Breast epithelium (tissue), 4 donors: ENCODE data around the gene HPN. TPM values are rescaled to one million over a fixed set of nuclear protein-coding genes. Genes with fewer than 3 reads are reported as not detected.
"Not testable (repeated sequence)": the region's sequence is repeated elsewhere in the genome, so short reads cannot be mapped to it uniquely, and the experiment has no call there.

ENCODE experiments used
- DNase-seq, 2 donors: peaks; one replicate each; pipeline ENCODE4 v3.0.0-alpha.2; 2019; ENCODE audit warnings: low spot score in 2 of 2
- H3K27ac ChIP-seq, 2 donors: fragments of 200-600 bp; sonication (generic) in 1 of 2; one replicate each; pipeline ENCODE4 v1.5.1; 2016 to 2019; ENCODE audit warnings: mild to moderate bottlenecking in 1 of 2
- H3K27me3 ChIP-seq, 2 donors: fragments of 200-600 bp; sonication (generic) in 1 of 2; one replicate each; pipeline versions ENCODE4 v1.5.1 to v1.6.0; 2017 to 2019; ENCODE audit warnings: control low read depth in 1 of 2, mild to moderate bottlenecking in 1 of 2
- H3K36me3 ChIP-seq: fragments of 200-600 bp; one replicate; pipeline ENCODE4 v1.5.1; 2019
- H3K4me1 ChIP-seq, 2 donors: fragments of 200-600 bp; sonication (generic); one replicate each; pipeline ENCODE4 v1.5.1; 2016 to 2019; ENCODE audit warnings: control low read depth in 1 of 2
- H3K4me3 ChIP-seq, 3 donors: fragments of 200-600 bp; sonication (generic); 1 replicate in 2 of 3; 2 replicates in 1 of 3; pipeline ENCODE4 v1.5.1; 2016 to 2019; ENCODE audit warnings: mild to moderate bottlenecking in 3 of 3, moderate library complexity in 2 of 3
- H3K9me3 ChIP-seq, 2 donors: fragments of 200-600 bp; sonication (generic) in 1 of 2; one replicate each; pipeline ENCODE4 v1.5.1; 2016 to 2019; ENCODE audit warnings: control low read depth in 1 of 2
- POLR2A ChIP-seq: fragments of 450-650 bp; IDR thresholded peaks from one replicate; pipeline ENCODE4 v1.6.1; 2016; ENCODE audit warnings: antibody characterized with exemption, mild to moderate bottlenecking, moderate library complexity
- POLR2AphosphoS5 ChIP-seq, 3 donors: sonication (generic); formaldehyde crosslinking; IDR thresholded peaks; one replicate each; pipeline ENCODE4 v1.6.1; 2017; ENCODE audit warnings: antibody characterized with exemption in 3 of 3
- intact Hi-C: fragments of 100-400 bp; cut with DNase I; formaldehyde crosslinking; loops from one replicate; pipeline ENCODE4 v1.15.1; 2023; ENCODE audit warnings: low total_unique reads
- total RNA-seq, 3 donors: library from RNA; depleted of rRNA; stranded (reverse); fragments of >200 nt; gene quantifications; one replicate each; pipeline ENCODE4 v1.1.0, GENCODE V29; 2016
- TF ChIP-seq, protein P1 (sequence below), 3 donors: fragments of 450-650 bp; IDR thresholded peaks; one replicate each; pipeline ENCODE4 v1.5.1; 2016 to 2017; ENCODE audit warnings: antibody characterized with exemption in 3 of 3, mild to moderate bottlenecking in 3 of 3, moderate library complexity in 3 of 3

The HPN gene
- total RNA-seq, 3 donors from 2014 or later, result 1.8 to 18.0 (median 8.5) TPM

DNA sequence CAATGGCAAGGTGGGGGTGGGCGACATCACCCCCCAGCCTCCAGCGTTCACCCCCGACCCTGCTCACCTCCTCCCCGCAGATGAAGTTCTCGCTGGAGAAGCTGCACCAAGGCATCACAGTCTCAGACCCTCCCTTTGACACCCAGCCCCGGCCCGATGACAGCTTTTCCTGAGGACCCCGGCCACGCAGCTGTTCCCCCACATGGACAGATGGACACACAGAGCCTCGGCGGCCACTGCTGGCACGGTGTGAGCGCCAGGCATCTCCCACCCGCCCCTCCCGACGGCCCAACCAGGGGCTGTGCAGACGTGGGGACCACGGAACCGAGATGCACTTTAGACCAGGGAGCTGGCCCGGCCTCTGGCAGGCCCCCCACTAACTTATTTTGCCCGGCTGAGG, 15.6 kb upstream of the HPN start:
- Histone ChIP-seq H3K27ac (no peak overlapping the region), H3K36me3 (peaks cover 5% of the 10 kb centered on the region), H3K9me3 (no peaks in the 10 kb centered on the region), H3K4me3 (no peak overlapping the region), H3K27me3 (no peaks in the 10 kb centered on the region), H3K4me1 (no peaks in the 10 kb centered on the region)
- DNase-seq, result no peak
- TF ChIP-seq, protein P1, sequence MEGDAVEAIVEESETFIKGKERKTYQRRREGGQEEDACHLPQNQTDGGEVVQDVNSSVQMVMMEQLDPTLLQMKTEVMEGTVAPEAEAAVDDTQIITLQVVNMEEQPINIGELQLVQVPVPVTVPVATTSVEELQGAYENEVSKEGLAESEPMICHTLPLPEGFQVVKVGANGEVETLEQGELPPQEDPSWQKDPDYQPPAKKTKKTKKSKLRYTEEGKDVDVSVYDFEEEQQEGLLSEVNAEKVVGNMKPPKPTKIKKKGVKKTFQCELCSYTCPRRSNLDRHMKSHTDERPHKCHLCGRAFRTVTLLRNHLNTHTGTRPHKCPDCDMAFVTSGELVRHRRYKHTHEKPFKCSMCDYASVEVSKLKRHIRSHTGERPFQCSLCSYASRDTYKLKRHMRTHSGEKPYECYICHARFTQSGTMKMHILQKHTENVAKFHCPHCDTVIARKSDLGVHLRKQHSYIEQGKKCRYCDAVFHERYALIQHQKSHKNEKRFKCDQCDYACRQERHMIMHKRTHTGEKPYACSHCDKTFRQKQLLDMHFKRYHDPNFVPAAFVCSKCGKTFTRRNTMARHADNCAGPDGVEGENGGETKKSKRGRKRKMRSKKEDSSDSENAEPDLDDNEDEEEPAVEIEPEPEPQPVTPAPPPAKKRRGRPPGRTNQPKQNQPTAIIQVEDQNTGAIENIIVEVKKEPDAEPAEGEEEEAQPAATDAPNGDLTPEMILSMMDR (IDR thresholded peaks at IDR 0.05), result no peak
- TF ChIP-seq POLR2A (no peak), POLR2AphosphoS5 (IDR thresholded peaks at IDR 0.05) (no peak)
- intact Hi-C loops, result no loop called here

DNA sequence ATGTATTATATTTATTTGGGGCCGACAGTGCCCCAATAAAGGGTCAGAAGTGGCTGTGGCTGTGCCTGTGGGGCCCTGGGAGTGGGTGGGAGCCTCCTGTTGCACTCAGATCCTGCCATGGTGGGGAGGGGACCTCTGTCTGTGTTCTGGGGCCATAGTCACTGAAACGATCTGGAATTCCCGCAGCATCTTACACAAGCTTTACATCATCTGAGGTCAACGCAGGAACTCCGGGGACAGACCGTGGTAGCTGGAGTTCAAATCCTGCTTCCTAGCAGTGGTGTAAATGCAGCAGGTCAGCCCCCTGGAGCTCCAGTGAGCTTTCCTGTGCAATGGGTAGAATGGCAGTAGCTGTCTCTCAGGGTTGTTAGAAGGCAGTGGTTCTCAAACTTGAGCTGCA, 15.1 kb upstream of the HPN start:
- TF ChIP-seq, protein P1 (IDR thresholded peaks at IDR 0.05), result no peak
- TF ChIP-seq POLR2AphosphoS5 (IDR thresholded peaks at IDR 0.05) (no peak), POLR2A (no peak)
- Histone ChIP-seq H3K9me3 (no peaks in the 10 kb centered on the region), H3K4me3 (no peak overlapping the region), H3K27ac (no peak overlapping the region), H3K27me3 (no peaks in the 10 kb centered on the region), H3K36me3 (peaks cover 5% of the 10 kb centered on the region), H3K4me1 (peaks cover 0 to 2% of the 10 kb centered on the region in 2 donors)
- no peak for DNase-seq
- intact Hi-C loops, result no loop called here

DNA sequence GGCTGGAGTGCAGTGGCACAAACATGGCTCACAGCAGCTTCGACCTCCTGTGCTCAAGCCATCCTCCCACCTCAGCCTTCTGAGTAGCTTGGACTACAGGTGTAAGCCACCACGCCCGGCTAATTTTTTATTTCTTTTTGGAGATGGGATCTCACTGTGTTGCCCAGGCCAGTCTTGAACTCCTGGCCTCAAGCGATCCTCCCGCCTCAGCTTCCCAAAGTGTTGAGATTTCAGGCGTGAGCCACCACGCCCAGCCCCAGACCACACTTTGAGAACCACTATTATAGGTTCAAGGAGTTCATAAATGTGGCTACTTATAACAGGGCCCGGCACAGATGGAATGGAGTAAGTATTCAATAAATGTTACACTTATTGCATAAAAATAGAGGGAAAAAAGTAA, 14.5 kb upstream of the HPN start:
- H3K27ac ChIP-seq, result no peak overlapping the region
- peaks cover 5% of the 10 kb centered on the region for H3K36me3 ChIP-seq
- no peak for DNase-seq
- no peaks in the 10 kb centered on the region for H3K27me3 ChIP-seq
- intact Hi-C loops, result no loop called here
- no peak for TF ChIP-seq POLR2AphosphoS5 (IDR thresholded peaks at IDR 0.05)
- TF ChIP-seq, protein P1 (IDR thresholded peaks at IDR 0.05), result no peak
- no peak for TF ChIP-seq POLR2A
- no peaks in the 10 kb centered on the region for H3K9me3 ChIP-seq
- H3K4me1 ChIP-seq, result peaks cover 0 to 4% of the 10 kb centered on the region in 2 donors
- no peak overlapping the region for H3K4me3 ChIP-seq

DNA sequence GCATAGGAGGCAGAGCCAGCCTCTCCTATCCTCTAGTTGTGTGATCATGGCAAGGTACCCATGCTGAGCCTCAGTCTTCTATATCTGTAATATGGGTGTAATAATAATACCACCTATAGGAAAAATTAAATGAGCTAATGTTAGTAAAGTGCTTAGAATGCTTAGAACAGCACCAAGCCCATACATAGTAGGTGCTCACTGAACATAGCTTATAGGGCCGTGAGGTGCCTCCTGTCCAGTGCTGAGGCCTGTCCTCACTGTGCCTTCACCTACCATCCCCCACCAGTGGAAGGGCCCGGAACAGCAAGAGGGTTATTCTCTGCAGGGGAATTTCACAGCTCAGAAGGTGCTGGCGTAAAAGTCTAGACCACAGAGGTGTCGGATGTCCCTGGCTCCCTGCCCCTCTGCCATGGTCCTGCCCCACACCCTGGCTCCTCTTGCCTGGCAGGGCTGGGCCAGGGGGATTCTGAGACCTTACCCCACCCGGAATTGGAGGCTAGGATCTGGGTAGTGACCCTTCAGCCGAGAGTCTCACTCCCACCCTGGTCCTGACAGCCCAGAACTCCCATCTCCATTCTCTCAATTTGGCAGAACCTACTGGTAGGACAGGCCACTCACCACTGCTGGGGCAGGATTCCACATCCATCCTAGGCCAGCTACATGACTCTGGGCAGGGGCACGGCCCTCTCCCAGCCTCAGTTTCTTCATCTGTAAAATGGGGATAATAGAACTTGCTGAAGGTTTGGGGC, 13.5 kb upstream of the HPN start:
- Histone ChIP-seq H3K27me3 (no peaks in the 10 kb centered on the region), H3K9me3 (no peaks in the 10 kb centered on the region), H3K27ac (no peak overlapping the region), H3K36me3 (peaks cover 5% of the 10 kb centered on the region), H3K4me1 (peaks cover 0 to 4% of the 10 kb centered on the region in 2 donors), H3K4me3 (no peak overlapping the region)
- TF ChIP-seq POLR2A (no peak), POLR2AphosphoS5 (IDR thresholded peaks at IDR 0.05) (no peak)
- TF ChIP-seq, protein P1 (IDR thresholded peaks at IDR 0.05), result no peak
- DNase-seq, result no peak
- intact Hi-C loops, result no loop called here

DNA sequence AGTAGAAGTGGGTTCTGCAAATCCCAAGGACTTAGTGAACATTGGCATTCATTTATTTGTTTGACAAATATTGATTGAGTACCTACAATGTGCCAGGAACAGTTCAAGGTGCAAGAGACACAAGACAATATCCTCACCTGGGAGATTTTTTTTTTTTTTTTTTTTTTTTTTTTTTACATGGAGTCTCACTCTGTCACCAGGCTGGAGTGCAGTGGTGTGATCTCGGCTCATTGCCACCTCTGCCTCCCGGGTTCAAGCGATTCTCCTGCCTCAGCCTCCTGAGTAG, 13.0 kb upstream of the HPN start:
- DNase-seq, intact Hi-C loops, H3K27ac ChIP-seq, H3K4me3 ChIP-seq, H3K27me3 ChIP-seq, H3K4me1 ChIP-seq, H3K36me3 ChIP-seq, H3K9me3 ChIP-seq: not testable (repeated sequence)

DNA sequence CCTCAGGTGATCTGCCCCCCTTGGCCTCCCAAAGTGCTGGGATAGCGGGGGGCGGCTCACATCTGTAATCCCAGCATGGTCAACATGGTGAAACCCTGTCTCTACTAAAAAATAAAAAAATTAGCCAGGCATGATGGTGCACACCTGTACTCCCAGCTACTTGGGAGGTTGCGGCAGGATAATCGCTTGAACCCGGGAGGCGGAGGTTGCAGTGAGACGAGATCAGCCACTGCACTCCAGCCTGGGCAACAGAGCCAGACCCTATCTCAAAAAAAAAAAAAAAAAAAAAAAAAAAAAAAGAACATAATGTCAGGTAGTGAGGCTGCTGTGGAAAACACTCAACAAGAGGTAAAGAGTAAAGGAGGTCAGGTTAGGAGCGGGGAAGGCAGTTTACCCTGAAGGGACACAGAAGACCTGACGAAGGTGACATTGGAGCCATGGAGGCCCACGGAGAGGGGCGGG, 12.2 kb upstream of the HPN start:
- not testable (repeated sequence) for H3K36me3 ChIP-seq, H3K27ac ChIP-seq

More for the DNA sequence above, 12.2 kb upstream of the HPN start:
- intact Hi-C loops, H3K9me3 ChIP-seq, H3K27me3 ChIP-seq, H3K4me3 ChIP-seq, H3K4me1 ChIP-seq, DNase-seq: not testable (repeated sequence)
